ENCODE data around the gene ENPP1.
"Not testable (repeated sequence)": the region's sequence is repeated elsewhere in the genome, so short reads cannot be mapped to it uniquely, and the experiment has no call there.

The ENPP1 gene

GRCh38 chr6:131832363-131832762, 24.5 kb downstream of the ENPP1 start:
- no peak for DNase-seq

GRCh38 chr6:131838051-131838450, 30.2 kb downstream of the ENPP1 start:
- no peak for DNase-seq

GRCh38 chr6:131839388-131839787, 31.6 kb downstream of the ENPP1 start:
- DNase-seq: no peak

- no peak for DNase-seq
Observed at GRCh38 chr6:131840441-131840840, 32.6 kb downstream of the ENPP1 start.

GRCh38 chr6:131840936-131841583, 33.2 kb downstream of the ENPP1 start:
- DNase-seq: no peak

GRCh38 chr6:131843768-131844167, 35.9 kb downstream of the ENPP1 start:
- DNase-seq: no peak

- DNase-seq: no peak
Observed at GRCh38 chr6:131844243-131844841, 36.5 kb downstream of the ENPP1 start.

- DNase-seq: no peak
Observed at GRCh38 chr6:131846023-131846663, 38.3 kb downstream of the ENPP1 start.

GRCh38 chr6:131846905-131847304, 39.1 kb downstream of the ENPP1 start:
- DNase-seq: no peak

- DNase-seq: no peak
Observed at GRCh38 chr6:131849799-131850198, 42.0 kb downstream of the ENPP1 start.

- DNase-seq: no peak
Observed at GRCh38 chr6:131851049-131851769, 43.4 kb downstream of the ENPP1 start.

GRCh38 chr6:131852200-131852599, 44.4 kb downstream of the ENPP1 start:
- no peak for DNase-seq

- no peak for DNase-seq
Observed at GRCh38 chr6:131854803-131855202, 47.0 kb downstream of the ENPP1 start.

GRCh38 chr6:131858765-131859415, 51.1 kb downstream of the ENPP1 start:
- no peak for DNase-seq

GRCh38 chr6:131859658-131860057, 51.8 kb downstream of the ENPP1 start:
- not testable (repeated sequence) for DNase-seq

- no peak for DNase-seq
Observed at GRCh38 chr6:131861381-131861780, 53.6 kb downstream of the ENPP1 start.

GRCh38 chr6:131862476-131862875, 54.7 kb downstream of the ENPP1 start:
- DNase-seq: no peak

GRCh38 chr6:131867744-131868143, 59.9 kb downstream of the ENPP1 start:
- DNase-seq: no peak

- no peak for DNase-seq
Observed at GRCh38 chr6:131868836-131869235, 61.0 kb downstream of the ENPP1 start.

GRCh38 chr6:131875647-131876046, 67.8 kb downstream of the ENPP1 start:
- no peak for DNase-seq

- no peak for DNase-seq
Observed at GRCh38 chr6:131876545-131876944, 68.7 kb downstream of the ENPP1 start.

GRCh38 chr6:131877999-131878789, 70.4 kb downstream of the ENPP1 start:
- no peak for DNase-seq

Data from bone marrow (tissue), 2 donors.